NCI-H187 (cell line): Measurements from ENCODE around the gene NR2E1.

Experiments
- DNase-seq, 2 experiments: peaks; one replicate each; lab custom pipeline; 2025; lab: John Stamatoyannopoulos, UW

The NR2E1 gene

DNA sequence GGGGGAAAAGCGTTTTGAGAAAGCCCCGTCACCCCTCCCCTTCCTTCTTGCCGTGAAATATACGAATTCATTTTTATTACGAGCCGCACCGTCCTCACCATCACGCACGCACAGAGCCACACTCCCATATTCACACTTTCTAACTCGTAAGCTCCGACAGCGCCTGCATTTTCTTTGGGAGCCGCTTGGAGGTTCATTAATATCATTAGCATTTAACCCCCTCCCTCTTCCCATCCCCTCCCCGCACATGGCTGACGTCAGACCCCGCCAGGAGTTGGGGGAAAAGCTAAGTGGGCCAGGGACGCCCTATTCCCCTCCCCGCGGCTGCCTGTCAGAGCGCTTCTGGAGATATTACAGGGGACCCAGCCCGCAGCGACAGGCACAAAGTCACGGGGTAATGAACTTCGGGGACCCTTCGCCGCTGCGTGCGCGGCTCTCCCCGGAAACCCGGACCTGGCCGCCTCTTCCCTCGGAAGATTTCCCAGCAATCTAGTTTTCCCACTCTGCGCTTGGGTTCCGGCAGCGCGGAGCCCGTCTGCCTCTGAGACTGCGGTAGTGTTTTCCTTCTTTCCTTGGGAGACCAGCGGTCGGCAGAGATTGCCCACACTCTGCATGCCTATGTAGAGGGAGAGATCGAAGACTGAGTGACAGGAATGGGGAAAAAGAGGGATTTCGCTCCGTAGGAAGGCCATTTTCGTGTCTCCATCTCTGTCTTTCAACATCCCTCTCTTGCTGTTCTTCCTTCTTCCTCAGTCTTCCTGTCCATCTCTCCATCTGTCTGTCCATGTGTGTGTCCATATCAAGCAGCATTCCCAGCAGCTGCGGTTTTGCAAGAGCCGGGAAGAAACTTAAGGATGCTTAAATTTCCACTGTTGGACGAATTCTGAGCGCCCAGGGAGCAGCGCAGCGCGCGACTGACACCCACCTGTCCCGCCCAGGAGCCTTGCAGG is at the start of gene NR2E1:
Gene NR2E1, plus strand, starts transcription at position 309 of the 950 bp plus-strand sequence. CDS start 744 bp downstream, outside the sequence.
- no peak for DNase-seq

DNA sequence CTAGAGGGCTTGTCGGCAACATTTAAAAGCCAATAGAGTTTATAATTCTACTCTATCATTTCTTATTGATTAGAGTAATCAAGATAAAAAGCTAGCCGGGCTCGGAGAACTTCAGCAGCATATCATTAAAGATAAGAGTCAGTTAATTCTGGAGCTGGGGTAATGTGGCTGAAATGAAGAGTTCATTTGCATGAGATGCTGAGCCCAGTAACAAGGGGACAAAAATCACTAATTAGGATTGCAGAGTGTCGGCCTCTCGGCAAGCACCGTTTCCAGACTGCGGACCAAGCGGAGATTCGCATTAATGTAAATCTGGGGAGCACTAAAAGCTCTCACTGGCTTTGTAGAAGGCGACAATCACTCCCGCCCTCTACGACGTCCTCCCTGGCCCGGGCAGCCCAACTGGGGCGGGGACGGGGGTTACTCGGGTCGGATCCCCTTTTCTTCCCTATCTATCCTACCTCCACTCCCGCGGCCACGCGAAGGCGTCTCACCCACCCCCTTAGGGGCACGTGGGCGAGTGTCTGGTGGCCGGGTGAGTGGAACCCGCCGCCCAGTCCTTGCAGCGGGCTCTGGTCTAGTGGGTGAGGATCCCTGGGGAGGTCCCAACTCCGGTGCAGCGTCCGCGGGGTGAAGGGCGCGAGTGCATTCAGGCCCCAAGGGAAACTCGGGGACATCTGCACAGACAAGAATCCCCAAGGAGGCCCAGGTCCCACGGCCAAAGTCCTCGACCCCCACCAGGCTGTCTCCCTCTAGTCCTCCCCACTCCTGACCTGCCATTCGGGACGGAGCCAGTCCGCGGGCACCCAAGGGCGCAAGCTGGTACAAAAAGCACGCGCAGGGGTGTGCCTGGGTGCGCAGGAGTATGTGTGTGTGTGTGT is 49.0 kb upstream of the NR2E1 start:
- no peak for DNase-seq

DNA sequence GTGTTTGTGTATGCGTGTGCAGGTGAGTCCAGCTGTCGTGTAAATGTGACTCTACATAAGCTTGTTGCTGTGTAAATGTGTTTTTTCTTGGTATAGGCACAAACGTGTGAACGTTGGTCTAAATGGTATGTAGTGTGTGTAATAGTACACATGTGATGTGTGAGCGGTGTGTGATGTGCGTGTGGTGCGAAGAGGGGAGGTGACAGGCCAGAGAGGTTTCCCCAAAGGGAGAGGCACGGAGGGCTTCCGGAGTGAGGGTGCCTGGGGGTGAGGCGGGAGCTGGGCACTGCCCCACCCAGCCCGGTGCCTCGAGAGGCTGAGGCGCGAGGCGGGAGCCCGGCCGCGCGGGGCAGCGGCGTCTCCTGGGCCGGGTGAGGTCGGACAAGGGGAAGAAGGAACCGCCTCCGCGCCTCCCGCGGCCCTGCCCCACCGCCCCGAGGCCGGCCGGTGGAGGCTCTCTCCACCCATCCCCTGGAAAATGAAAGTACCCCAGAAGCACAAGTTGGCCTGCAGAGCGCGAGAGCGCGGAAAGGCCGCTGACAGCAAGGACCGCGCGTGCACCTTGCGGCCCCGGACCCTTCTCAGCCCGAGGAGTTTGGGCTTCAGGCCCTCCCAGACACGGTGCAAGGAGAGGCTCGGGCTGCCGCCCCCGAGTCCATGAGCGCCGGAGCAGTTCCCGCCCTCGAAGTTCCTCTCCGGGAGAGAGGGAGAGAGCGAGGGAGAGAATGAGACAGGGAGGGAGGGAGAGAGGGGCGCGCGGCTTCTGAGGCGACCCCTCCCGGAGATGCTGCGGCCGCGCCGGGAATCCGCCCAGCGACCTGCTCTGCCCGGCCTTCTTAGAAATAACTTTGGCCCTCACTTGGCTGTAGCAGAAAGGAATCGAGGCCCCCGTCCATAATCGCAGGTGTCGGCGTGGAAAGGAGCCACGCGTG is 48.1 kb upstream of the NR2E1 start:
- no peak for DNase-seq

DNA sequence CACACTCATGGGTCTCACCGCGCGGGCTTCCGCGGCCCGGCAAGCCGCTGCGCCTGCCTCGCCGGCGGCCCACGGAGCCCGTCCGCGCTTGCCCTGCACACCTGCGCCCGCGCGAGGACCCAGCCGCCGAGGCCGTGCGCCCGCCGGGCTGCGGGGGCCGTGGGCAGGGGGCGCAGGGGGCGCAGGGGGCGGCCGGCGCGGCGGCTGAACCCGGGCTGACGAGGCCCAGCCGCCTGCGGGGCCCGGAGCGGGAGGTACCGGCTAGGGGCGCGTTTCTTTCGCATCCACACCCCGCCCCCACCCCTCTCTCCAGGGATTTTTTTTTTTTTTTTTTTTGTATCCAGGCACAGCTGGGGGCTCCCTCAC is 47.5 kb upstream of the NR2E1 start:
- no peak for DNase-seq

DNA sequence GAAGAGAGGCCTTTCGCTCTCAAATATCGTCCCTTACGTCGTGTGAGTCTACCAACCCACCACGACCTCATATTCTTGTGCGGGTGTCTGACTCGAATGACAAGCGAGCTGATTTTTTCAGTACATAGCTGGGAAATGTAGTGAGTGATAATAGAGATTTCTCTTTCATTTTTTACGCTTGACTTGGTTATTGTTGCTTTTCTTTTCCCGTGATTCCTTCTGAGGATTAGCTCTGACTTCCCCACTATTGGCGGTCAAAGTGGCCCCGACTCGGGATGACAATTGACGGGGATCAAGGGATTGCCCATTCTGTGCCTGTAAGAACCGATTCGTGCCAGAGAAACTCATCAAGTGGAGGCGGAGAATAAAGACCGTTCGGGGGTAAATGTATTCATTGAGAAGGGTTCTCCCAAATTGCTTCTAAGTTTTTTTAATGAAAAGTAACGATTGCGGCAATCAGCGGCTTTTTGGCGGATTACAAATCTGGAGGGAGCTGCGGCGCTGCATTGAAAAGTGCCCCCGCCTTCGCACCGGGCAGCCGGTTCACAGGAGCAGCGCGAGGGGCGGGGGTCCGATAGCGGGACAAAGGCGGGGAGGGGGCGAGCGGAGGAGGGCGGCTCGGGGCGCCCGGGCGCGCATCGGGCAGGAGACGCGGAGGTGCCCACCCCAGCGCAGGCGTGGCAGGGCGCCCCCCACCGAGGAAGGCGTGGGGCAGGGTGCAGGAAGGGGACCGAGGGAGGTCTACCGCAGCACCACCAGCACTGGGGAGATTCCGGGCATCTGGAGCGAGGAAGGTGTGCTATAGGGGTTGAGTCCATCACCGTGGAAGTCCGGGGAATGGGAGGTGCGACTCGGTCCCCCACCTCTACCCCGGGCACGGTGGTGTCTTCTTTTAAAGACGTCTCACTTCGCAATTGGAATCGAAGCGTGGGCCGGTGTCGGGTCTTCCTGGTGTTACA is 46.7 kb upstream of the NR2E1 start:
- no peak for DNase-seq

DNA sequence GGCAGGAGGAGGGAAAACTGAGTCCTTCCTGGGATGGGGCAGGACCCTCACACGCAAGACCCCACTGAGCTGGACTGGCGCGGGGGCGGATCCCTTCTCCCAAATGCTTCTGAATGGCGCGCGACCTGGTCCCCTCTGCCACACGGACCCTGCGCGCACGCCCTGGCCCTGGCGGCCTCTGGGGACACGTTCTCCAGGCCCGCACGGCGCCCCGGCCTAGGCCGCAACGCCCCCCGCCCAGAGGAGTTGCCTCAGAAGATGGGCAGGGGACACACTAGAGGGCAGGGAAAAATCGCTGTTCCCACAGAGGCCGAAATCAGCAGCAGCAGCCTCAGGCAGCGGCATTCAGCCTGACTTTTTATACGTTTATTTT is 46.1 kb upstream of the NR2E1 start:
- DNase-seq, result no peak

DNA sequence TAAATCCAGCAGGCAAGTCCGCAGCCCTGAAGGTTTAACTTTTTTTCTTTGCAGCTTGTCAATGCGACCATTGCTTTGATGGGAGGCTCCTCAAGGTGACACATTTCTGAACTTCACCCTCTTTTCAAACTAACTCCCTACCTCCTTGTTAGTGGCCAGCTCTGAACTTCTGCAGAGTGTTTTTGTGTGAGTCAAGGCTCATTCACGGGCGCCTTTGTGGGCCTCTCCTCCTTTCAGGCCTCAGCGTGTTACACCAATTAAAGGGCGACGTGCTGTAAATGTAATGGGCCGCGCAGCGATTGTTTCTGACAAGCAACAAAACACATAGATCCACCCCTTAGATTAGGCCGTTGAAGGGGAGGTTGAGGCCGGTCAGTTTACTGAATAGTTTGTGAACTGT is 45.5 kb upstream of the NR2E1 start:
- no peak for DNase-seq

DNA sequence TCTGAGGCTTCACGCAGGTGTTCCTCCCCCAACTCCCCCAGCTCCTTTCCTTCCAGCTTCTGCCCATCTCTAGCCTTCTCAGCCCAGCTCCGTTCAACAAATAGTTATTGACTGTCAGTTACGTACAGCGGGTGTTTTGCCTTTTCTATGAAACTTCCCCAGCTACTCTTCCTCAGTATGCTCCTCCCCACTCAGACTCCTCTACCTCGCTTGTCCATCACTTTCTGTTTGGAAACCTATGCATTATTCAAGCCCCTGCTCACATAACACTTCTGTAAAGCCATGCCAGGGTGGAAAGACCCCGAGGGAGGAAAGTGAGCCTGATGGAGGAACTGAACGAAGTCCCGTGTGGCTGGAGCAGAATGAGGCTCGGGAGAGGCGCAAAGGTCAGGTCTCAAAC is 44.2 kb upstream of the NR2E1 start:
- no peak for DNase-seq

DNA sequence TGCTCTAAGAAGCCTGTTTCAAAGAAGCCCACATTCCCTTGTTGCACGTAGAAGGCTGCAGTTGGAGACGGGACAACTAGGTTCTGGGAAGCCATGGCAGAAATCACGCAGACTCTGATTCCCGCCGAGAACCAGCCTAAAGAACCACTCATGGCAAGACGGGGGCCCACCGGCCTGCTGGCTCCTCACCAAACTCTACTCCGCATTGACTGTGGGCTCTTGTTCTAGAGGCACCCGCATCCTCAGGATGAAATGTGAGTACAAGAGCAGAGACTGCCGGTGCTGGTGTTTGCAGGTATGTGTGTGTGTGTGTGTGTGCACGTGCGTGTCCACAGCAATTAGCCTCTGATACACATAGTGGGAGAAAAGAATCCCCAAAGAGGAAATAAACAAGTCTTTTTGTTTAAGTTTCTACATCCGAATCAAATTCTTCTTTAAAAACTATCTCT is 42.3 kb upstream of the NR2E1 start:
- no peak for DNase-seq

DNA sequence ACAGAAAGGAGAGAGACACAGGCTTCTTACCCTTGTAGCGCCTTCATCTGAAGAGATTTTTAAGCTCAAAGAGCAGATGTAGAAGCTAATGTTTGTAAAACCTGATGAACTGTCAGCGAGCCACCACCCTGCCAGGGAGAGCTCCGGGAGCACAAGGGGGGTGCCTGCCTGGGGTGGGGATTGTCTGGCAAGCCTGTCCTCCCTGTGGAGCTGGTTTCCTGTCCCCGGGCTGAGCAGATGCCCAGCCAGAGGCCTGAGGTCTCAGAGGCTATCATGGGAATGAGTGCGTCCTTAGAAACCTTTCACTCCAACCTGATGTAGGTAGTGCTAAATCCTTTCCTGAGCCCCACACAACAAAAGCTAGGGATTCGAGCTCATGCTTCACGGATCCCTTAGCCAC is 41.9 kb upstream of the NR2E1 start:
- no peak for DNase-seq

DNA sequence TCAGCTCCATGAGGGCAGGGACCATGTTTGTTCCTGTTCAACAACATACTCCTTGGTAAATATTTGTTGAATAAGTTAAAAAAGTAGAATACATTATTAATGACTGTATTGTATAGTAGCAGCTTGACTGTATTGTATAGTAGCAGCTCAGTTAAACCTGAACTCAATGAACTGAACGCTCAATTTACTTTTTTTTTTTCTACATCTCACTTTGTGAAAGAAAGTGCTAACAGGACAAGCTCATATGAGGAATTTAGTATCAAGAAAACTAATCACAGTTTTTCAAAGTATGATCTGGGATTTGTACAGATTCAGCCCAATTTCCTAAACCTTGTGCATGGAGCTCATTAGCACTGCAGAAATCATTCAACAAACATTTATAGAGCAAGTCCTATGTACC is 38.8 kb upstream of the NR2E1 start:
- DNase-seq, result no peak

DNA sequence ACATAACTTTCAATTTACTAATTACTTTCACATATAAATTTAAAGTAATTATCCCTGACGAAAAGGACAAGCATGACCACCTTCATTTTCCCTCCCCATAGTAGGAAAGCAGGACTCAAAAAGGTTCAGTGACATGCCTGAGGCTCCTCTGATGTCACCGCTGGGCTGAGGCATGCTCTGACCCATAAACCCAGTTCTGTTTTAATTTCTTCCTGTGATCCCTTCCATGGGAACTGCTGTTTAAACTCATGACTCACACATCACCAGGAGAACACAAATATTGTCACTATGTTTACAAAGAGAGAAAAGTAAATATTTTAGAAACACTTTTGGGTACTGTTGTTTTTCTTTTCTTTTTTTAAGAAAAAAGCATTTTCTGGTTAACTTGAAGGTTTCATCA is 38.0 kb upstream of the NR2E1 start:
- DNase-seq, result no peak

DNA sequence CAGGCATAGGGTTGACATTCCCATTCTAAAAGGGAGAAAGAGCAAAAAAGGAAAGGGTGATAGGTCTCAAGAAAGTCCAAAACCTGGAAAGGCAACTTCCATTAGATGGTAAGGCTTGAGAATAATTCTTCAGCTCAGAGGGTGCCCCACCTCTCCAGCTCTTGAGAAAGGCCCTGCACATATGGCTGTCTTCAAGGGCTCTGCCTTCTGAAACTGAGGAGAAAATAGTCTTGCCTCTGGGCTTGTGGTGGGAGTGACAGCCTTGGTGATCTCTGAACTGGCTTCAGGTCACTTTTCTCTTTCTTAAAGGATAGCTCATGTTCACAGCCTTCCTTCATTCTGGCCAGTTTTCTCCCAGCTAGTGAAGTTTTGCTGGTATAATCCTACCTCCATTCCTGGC is 35.6 kb upstream of the NR2E1 start:
- DNase-seq, result no peak

DNA sequence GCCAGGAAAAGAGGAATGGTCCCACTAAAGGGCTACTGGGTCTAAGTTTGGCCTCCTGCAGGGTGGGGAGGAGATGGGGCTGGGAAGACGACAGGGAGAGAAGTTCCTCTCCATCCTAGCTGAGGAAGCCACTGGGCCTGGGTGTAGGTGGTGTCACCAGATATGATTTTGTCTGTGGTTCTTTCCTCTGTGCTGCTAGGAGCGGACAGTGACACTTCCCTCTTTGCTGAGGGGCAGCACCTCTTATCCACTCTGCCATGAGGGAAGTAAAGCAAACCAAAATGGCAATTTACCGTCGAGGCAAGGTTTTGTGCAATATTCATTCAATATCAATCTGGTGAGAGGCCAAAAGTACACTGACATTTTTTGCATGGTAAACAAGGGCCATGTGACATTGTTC is 33.0 kb upstream of the NR2E1 start:
- DNase-seq, result no peak

DNA sequence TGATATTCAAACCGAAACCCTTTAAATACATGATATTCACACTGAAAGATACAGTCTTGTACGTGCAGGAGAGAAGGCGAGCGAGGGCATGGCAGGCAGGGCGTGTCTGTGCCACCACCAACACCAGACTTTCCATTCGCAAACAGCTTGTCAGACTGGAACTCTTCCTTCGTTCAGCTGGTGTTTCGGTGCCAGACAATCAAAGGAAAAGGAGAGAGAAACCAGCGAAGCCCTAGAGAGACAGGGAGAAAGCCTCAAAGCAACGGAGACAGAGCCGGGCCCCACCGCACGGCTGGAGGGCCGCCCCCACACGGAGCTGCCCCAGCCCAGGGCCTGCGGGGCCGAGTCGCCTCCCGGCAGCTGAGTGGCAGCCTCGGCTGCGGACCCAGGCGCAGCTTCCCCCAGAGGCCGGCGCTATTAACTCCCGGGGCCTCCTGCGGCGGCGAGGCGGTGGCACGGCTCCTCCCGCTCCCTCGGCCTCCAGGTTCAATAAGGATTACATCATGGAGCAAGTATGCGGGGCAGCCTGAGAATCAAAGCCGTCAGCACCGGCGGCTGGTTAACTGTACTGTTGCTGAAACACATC is 32.1 kb upstream of the NR2E1 start:
- no peak for DNase-seq

DNA sequence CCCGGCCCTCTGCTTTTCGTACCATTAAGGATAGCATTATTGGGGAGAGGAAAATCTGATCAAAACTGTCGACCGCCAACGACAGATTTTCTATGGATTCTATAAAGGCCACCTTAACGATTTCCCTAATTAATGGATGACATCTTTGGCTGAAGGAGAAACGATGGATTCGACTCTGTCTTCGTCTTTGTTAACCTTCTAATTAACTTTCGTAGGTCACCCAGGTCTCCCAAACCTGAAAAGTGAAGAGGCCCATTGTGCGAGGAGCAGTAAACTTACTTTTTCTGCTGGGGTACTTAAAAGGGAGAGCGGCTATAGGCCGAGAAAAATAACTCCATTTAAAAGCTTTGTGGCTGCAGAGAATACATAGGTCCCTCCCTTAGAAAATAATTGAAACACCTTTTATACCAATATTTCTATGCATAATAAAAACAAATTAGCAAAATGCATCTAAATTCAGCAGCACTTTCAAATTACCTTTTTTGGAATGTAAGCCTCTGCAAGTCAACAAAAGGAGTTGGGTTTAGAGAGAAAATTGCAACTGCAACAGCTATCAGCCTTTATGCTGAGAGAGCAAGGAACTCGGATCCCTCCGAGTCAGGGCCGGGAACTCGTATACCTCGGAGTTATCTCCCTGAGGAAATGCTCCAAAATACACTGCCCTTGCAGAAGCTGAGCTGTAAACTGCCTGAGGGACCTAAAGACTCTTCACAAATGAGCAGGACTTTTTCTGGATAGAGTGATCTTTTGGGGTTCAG is 31.4 kb upstream of the NR2E1 start:
- DNase-seq, result no peak

DNA sequence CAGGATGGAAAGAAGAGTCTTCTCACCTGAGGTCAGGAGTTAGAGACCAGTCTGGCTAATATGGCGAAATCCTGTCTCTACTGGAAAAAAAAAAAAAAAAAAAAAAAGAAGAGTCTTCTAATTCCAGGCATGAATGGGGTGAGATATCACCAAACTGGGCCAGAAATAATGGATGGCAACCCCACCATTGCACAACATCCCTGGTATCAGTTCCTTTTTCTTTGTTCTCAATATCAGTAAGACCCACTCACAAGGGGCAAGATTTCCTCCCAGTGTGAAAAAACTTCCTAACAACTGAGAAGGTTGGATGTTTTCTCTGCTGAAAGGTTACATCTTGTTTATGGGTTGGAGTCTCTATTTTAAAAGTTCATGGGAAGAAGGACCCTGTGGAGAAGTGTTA is 23.6 kb upstream of the NR2E1 start:
- no peak for DNase-seq

DNA sequence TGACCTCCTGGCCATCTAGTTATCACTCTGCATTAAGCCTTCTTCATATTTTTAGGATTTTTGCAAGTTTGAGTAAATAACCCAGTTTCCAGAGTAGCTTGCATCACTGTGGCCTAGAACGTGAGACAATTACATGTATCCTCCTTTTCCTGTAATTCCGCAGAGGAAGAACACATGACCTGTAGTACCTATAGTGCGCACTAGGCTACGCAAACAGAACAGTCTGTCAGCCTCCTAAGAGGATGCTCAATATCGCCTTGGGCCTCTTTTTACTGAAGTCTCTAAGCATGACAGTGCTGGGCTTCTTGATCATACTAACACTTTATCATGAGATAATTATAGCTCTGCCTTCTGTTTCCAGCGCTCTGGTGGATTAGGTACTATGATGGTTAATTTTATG is 20.2 kb upstream of the NR2E1 start:
- DNase-seq, result no peak

DNA sequence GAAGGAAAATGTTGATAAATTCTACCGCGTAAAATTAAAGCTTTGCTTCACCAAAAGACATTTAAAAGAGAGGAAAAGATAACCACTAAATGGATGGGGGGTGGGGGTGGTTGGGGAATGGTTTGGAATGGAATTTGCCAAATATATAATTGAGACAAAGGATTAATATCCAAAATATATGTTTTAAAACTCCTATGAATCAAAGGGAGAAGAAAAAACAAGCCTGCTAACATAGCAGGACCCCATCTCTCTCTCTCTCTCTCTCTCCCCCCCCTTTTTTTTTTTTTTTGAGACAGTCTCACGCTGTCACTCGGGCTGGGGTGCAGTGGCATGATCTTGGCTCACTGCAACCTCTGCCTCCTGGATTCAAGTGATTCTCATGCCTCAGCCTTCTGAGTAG is 13.4 kb upstream of the NR2E1 start:
- no peak for DNase-seq
